K562 (cell line): ENCODE measurements around the gene PDZK1IP1. TPM values are rescaled to one million over a fixed set of nuclear protein-coding genes. Genes with fewer than 3 reads are reported as not detected.

Experiments used
- HDAC8 ChIP-seq: fragments of 450-650 bp; IDR thresholded peaks from 2 replicates; pipeline ENCODE4 v1.6.1; 2016; ENCODE audit warnings: mild to moderate bottlenecking, missing genetic modification characterization, moderate library complexity, missing compliant biosample characterization
- IFI16 ChIP-seq: fragments of 250-450 bp; sonication (Bioruptor Pico); IDR thresholded peaks from 2 replicates; pipeline ENCODE4 v2.1.2; 2022; ENCODE audit warnings: mild to moderate bottlenecking, inconsistent platforms
- NRF1 ChIP-seq, 2 experiments: fragments of 450-650 bp; IDR thresholded peaks in 1 of 2; conservative IDR thresholded peaks in 1 of 2; 2 replicates each; pipeline ENCODE4 v1.6.1; 2014; ENCODE audit warnings: mild to moderate bottlenecking in 2 of 2
- RERE ChIP-seq: sonication (generic); formaldehyde crosslinking; IDR thresholded peaks from 2 replicates; pipeline ENCODE4 v1.8.0; 2023; ENCODE audit warnings: missing genetic modification reagents, mild to moderate bottlenecking, borderline replicate concordance
- TCF7L2 ChIP-seq: fragments of 150-350 bp; IDR thresholded peaks from 2 replicates; pipeline ENCODE4 v1.6.1; 2016; ENCODE audit warnings: low read depth, mild to moderate bottlenecking, low read length, moderate library complexity
- polyA plus RNA-seq, 8 experiments: library from polyadenylated mRNA; depleted of rRNA in 4 of 8; stranded (reverse) in 5 of 8; unstranded in 3 of 8; fragments of >200 nt; fragmentation: Nextera tagmentation in 2 of 8; fragmentation: Illumina TruSeq in 1 of 8; extraction: Ambion mirVana in 2 of 8; extraction: Trizol in 1 of 8; gene quantifications; 2 replicates each; pipeline versions ENCODE4 v1.2.1 to v1.2.3, GENCODE V29; 2011 to 2014; ENCODE audit warnings: inconsistent platforms in 1 of 8, missing spikeins in 1 of 8
- total RNA-seq, 7 experiments: library from RNA; depleted of rRNA in 6 of 7; stranded (reverse); fragments of >200 nt in 6 of 7; fragmentation: Illumina TruSeq in 2 of 7; extraction: Trizol in 2 of 7; gene quantifications; 2 replicates each; pipeline versions ENCODE4 v1.2.1 to v1.2.3, GENCODE V29; 2011 to 2021; ENCODE audit warnings: low replicate concordance in 1 of 7
- TF ChIP-seq, protein P1 (sequence below): fragments of 200-800 bp; sonication (Bioruptor generic); IDR thresholded peaks from 2 replicates; pipeline ENCODE4 v1.6.1; 2016; ENCODE audit warnings: missing genetic modification characterization, missing compliant biosample characterization
- TF ChIP-seq, protein P2 (sequence below): sonication (generic); formaldehyde crosslinking; IDR thresholded peaks from 2 replicates; pipeline ENCODE4 v1.8.1; 2023; ENCODE audit warnings: missing genetic modification reagents, mild to moderate bottlenecking, borderline replicate concordance

Gene PDZK1IP1
- total and polyA plus RNA-seq, 9 of the 15 experiments (the other 6 are each of a cell fraction or from before 2014, with no cell fraction given), result 0.17 to 0.68 (median 0.53) TPM; not detected in 2

DNA sequence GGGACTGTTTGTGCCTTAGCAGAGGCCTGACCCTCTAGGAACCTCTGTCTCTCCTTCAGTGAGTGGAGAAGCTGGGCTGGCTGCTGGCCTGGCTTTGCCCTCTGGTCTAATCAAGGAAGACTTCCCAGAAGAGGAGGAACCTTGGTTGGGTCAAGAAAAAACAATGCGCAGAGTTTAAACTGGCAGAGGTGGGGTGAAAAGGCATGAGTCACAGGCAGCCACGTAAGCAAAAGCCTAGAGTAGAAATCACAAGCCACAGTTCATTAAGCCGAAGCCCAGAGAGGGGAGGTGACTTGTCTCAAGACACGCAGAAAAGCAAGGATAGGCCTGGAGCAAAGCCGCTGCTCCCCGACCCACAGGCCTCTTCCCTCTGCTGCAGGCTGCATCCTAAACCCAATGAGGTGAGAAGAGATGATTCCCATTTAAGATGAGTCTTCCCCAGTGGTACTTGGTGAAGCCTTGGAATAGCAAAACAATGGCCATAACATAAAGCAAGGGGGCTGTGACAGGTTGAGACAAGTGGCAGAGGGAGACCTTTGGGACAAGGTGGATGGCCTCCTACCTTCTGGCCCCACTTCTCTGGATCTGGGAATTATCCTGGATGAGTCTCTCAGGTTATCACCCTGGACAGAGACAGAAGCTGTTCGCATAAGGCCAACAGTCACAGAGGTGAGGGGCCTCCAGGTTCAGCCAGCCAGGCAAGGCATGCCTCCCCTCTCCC is 7.7 kb downstream of the PDZK1IP1 start (continued):
- TF ChIP-seq, protein P1, sequence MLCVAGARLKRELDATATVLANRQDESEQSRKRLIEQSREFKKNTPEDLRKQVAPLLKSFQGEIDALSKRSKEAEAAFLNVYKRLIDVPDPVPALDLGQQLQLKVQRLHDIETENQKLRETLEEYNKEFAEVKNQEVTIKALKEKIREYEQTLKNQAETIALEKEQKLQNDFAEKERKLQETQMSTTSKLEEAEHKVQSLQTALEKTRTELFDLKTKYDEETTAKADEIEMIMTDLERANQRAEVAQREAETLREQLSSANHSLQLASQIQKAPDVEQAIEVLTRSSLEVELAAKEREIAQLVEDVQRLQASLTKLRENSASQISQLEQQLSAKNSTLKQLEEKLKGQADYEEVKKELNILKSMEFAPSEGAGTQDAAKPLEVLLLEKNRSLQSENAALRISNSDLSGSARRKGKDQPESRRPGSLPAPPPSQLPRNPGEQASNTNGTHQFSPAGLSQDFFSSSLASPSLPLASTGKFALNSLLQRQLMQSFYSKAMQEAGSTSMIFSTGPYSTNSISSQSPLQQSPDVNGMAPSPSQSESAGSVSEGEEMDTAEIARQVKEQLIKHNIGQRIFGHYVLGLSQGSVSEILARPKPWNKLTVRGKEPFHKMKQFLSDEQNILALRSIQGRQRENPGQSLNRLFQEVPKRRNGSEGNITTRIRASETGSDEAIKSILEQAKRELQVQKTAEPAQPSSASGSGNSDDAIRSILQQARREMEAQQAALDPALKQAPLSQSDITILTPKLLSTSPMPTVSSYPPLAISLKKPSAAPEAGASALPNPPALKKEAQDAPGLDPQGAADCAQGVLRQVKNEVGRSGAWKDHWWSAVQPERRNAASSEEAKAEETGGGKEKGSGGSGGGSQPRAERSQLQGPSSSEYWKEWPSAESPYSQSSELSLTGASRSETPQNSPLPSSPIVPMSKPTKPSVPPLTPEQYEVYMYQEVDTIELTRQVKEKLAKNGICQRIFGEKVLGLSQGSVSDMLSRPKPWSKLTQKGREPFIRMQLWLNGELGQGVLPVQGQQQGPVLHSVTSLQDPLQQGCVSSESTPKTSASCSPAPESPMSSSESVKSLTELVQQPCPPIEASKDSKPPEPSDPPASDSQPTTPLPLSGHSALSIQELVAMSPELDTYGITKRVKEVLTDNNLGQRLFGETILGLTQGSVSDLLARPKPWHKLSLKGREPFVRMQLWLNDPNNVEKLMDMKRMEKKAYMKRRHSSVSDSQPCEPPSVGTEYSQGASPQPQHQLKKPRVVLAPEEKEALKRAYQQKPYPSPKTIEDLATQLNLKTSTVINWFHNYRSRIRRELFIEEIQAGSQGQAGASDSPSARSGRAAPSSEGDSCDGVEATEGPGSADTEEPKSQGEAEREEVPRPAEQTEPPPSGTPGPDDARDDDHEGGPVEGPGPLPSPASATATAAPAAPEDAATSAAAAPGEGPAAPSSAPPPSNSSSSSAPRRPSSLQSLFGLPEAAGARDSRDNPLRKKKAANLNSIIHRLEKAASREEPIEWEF, result no peak
- no peak for TF ChIP-seq IFI16 (CRISPR knock-in tag)
- TF ChIP-seq NRF1 (conservative IDR thresholded peaks at IDR 0.05 in 1 of 2, IDR thresholded peaks at IDR 0.05 in 1 of 2), result peak; percentile 65 to 71; a peak in 3 of 4 replicates
- TF ChIP-seq TCF7L2, result no peak
- TF ChIP-seq HDAC8 (tag), result no peak
- no peak for TF ChIP-seq RERE (CRISPR knock-in tag)
- TF ChIP-seq, protein P2, sequence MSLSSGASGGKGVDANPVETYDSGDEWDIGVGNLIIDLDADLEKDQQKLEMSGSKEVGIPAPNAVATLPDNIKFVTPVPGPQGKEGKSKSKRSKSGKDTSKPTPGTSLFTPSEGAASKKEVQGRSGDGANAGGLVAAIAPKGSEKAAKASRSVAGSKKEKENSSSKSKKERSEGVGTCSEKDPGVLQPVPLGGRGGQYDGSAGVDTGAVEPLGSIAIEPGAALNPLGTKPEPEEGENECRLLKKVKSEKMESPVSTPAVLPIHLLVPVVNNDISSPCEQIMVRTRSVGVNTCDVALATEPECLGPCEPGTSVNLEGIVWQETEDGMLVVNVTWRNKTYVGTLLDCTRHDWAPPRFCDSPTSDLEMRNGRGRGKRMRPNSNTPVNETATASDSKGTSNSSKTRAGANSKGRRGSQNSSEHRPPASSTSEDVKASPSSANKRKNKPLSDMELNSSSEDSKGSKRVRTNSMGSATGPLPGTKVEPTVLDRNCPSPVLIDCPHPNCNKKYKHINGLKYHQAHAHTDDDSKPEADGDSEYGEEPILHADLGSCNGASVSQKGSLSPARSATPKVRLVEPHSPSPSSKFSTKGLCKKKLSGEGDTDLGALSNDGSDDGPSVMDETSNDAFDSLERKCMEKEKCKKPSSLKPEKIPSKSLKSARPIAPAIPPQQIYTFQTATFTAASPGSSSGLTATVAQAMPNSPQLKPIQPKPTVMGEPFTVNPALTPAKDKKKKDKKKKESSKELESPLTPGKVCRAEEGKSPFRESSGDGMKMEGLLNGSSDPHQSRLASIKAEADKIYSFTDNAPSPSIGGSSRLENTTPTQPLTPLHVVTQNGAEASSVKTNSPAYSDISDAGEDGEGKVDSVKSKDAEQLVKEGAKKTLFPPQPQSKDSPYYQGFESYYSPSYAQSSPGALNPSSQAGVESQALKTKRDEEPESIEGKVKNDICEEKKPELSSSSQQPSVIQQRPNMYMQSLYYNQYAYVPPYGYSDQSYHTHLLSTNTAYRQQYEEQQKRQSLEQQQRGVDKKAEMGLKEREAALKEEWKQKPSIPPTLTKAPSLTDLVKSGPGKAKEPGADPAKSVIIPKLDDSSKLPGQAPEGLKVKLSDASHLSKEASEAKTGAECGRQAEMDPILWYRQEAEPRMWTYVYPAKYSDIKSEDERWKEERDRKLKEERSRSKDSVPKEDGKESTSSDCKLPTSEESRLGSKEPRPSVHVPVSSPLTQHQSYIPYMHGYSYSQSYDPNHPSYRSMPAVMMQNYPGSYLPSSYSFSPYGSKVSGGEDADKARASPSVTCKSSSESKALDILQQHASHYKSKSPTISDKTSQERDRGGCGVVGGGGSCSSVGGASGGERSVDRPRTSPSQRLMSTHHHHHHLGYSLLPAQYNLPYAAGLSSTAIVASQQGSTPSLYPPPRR (CRISPR knock-in tag), result no peak
